Central memory CD8-positive, alpha-beta T cell (primary cell): ENCODE results near the gene GRAP2.
"Not testable (repeated sequence)": the region's sequence is repeated elsewhere in the genome, so short reads cannot be mapped to it uniquely, and the experiment has no call there.

Source experiments
- ATAC-seq: fragments of 150-1000 bp; cut with Tn5 transposase; replicated peaks from 2 replicates; pipeline ENCODE4 v1.10.0; 2022; ENCODE audit warnings: mild to moderate bottlenecking, moderate FRiP score, moderate number of reproducible peaks; ENCODE audit not compliant: poor library complexity, severe bottlenecking; ENCODE audit errors: extremely low read depth
- DNase-seq, 2 donors: peaks; one replicate each; pipeline ENCODE4 v3.0.0; 2021; ENCODE audit warnings: low spot score in 2 of 2
- H3K27ac Mint-ChIP-seq: one replicate; pipeline ENCODE4 v1.8.0; 2022; ENCODE audit warnings: low read depth, mild to moderate bottlenecking, moderate library complexity, mixed read lengths
- H3K27me3 Mint-ChIP-seq: one replicate; pipeline ENCODE4 v1.8.0; 2022; ENCODE audit warnings: mixed read lengths
- H3K36me3 Mint-ChIP-seq: one replicate; pipeline ENCODE4 v1.8.0; 2022; ENCODE audit warnings: mild to moderate bottlenecking, moderate library complexity, mixed read lengths; ENCODE audit not compliant: insufficient read depth
- H3K4me1 Mint-ChIP-seq: one replicate; pipeline ENCODE4 v1.8.0; 2022; ENCODE audit warnings: mixed read lengths
- H3K4me3 Mint-ChIP-seq: one replicate; pipeline ENCODE4 v1.8.0; 2022; ENCODE audit warnings: mild to moderate bottlenecking, moderate library complexity, mixed read lengths
- H3K9me3 Mint-ChIP-seq: one replicate; pipeline ENCODE4 v1.8.0; 2022; ENCODE audit warnings: mixed read lengths

The GRAP2 gene

GRCh38 chr22:39943953-39944872 is 43.3 kb downstream of the GRAP2 start:
- peaks cover 32% of the 10 kb centered on the region for H3K36me3 Mint-ChIP-seq
- peak overlapping the region; percentile 85 for H3K27ac Mint-ChIP-seq
- H3K9me3 Mint-ChIP-seq: no peaks in the 10 kb centered on the region
- H3K4me1 Mint-ChIP-seq: peaks cover 85% of the 10 kb centered on the region
- ATAC-seq (no peak), DNase-seq (no peak)
- H3K4me3 Mint-ChIP-seq: peak overlapping the region; percentile 46
- H3K27me3 Mint-ChIP-seq: no peaks in the 10 kb centered on the region

GRCh38 chr22:39946126-39946502 is 45.2 kb downstream of the GRAP2 start:
- no peaks in the 10 kb centered on the region for H3K27me3 Mint-ChIP-seq
- peaks cover 42% of the 10 kb centered on the region for H3K36me3 Mint-ChIP-seq
- H3K4me3 Mint-ChIP-seq: no peak overlapping the region
- DNase-seq (no peak), ATAC-seq (no peak)
- H3K27ac Mint-ChIP-seq: peak overlapping the region; percentile 29
- peaks cover 88% of the 10 kb centered on the region for H3K4me1 Mint-ChIP-seq
- H3K9me3 Mint-ChIP-seq: no peaks in the 10 kb centered on the region

GRCh38 chr22:39946503-39947219 is 45.8 kb downstream of the GRAP2 start:
- Mint-ChIP-seq H3K27ac (peak overlapping the region; percentile 29), H3K9me3 (no peaks in the 10 kb centered on the region), H3K27me3 (no peaks in the 10 kb centered on the region), H3K4me1 (peaks cover 89% of the 10 kb centered on the region), H3K36me3 (peaks cover 46% of the 10 kb centered on the region), H3K4me3 (peak overlapping the region; percentile 27)
- ATAC-seq (no peak), DNase-seq (no peak)

GRCh38 chr22:39947220-39948216 is 46.6 kb downstream of the GRAP2 start:
- peak overlapping the region; percentile 27 for H3K4me3 Mint-ChIP-seq

GRCh38 chr22:39949964-39950737 is 49.3 kb downstream of the GRAP2 start:
- no peaks in the 10 kb centered on the region for H3K27me3 Mint-ChIP-seq

More at GRCh38 chr22:39947220-39948216, 46.6 kb downstream of the GRAP2 start:
- no peak for ATAC-seq
- H3K9me3 Mint-ChIP-seq: no peaks in the 10 kb centered on the region
- no peak for DNase-seq
- peak overlapping the region; percentile 29 for H3K27ac Mint-ChIP-seq
- H3K4me1 Mint-ChIP-seq: peaks cover 90% of the 10 kb centered on the region
- H3K27me3 Mint-ChIP-seq: no peaks in the 10 kb centered on the region
- peaks cover 46% of the 10 kb centered on the region for H3K36me3 Mint-ChIP-seq

GRCh38 chr22:39951603-39952293 is 50.9 kb downstream of the GRAP2 start:
- ATAC-seq: peak; percentile 68
- not testable (repeated sequence) for DNase-seq, H3K9me3 Mint-ChIP-seq, H3K27me3 Mint-ChIP-seq
- Mint-ChIP-seq H3K27ac (peak overlapping the region; percentile 50), H3K4me3 (peak overlapping the region; percentile 63), H3K36me3 (peaks cover 70% of the 10 kb centered on the region), H3K4me1 (peaks cover 81% of the 10 kb centered on the region)

More at GRCh38 chr22:39949964-39950737, 49.3 kb downstream of the GRAP2 start:
- Mint-ChIP-seq H3K4me3 (peak overlapping the region; percentile 44), H3K36me3 (peaks cover 61% of the 10 kb centered on the region), H3K4me1 (peaks cover 85% of the 10 kb centered on the region), H3K9me3 (no peaks in the 10 kb centered on the region), H3K27ac (peak overlapping the region; percentile 52)
- ATAC-seq (no peak), DNase-seq (no peak)

- Mint-ChIP-seq H3K4me1 (peaks cover 81% of the 10 kb centered on the region), H3K27ac (peak overlapping the region; percentile 87), H3K4me3 (peak overlapping the region; percentile 63), H3K27me3 (no peaks in the 10 kb centered on the region), H3K36me3 (peaks cover 74% of the 10 kb centered on the region), H3K9me3 (no peaks in the 10 kb centered on the region)
- DNase-seq (no peak), ATAC-seq (peak; percentile 55)
These were observed 51.5 kb downstream of the GRAP2 start for GRCh38 chr22:39952347-39952746.

- no peak for ATAC-seq
- Mint-ChIP-seq H3K4me3 (no peak overlapping the region), H3K9me3 (no peaks in the 10 kb centered on the region), H3K27ac (peak overlapping the region; percentile 87), H3K27me3 (no peaks in the 10 kb centered on the region), H3K36me3 (peaks cover 79% of the 10 kb centered on the region), H3K4me1 (peaks cover 84% of the 10 kb centered on the region)
- no peak for DNase-seq
These were observed 52.2 kb downstream of the GRAP2 start for GRCh38 chr22:39953101-39953500.

- peaks cover 82% of the 10 kb centered on the region for H3K36me3 Mint-ChIP-seq
- DNase-seq (no peak), ATAC-seq (no peak)
- H3K4me1 Mint-ChIP-seq: peaks cover 84% of the 10 kb centered on the region
- no peak overlapping the region for H3K4me3 Mint-ChIP-seq
- H3K9me3 Mint-ChIP-seq: no peaks in the 10 kb centered on the region
- H3K27ac Mint-ChIP-seq: peak overlapping the region; percentile 87
- no peaks in the 10 kb centered on the region for H3K27me3 Mint-ChIP-seq
These were observed 53.7 kb downstream of the GRAP2 start for GRCh38 chr22:39954584-39955055.

- DNase-seq (no peak), ATAC-seq (no peak)
- Mint-ChIP-seq H3K36me3 (peaks cover 81% of the 10 kb centered on the region), H3K4me3 (no peak overlapping the region), H3K4me1 (peaks cover 84% of the 10 kb centered on the region), H3K27me3 (no peaks in the 10 kb centered on the region), H3K9me3 (no peaks in the 10 kb centered on the region), H3K27ac (peak overlapping the region; percentile 87)
These were observed 54.8 kb downstream of the GRAP2 start for GRCh38 chr22:39955675-39956074.
